Gastroesophageal sphincter (tissue), 3 donors: ENCODE measurements around the gene STARD13.

Experiments used
- EP300 ChIP-seq: sonication (generic); formaldehyde crosslinking; IDR thresholded peaks from one replicate; pipeline ENCODE4 v1.6.1; 2017; ENCODE audit warnings: antibody characterized with exemption, mild to moderate bottlenecking
- POLR2A ChIP-seq, 2 donors: fragments of 450-650 bp; IDR thresholded peaks; one replicate each; pipeline ENCODE4 v1.6.1; 2017; ENCODE audit warnings: antibody characterized with exemption in 2 of 2, mild to moderate bottlenecking in 2 of 2, moderate library complexity in 1 of 2
- POLR2AphosphoS5 ChIP-seq: sonication (generic); formaldehyde crosslinking; IDR thresholded peaks from one replicate; pipeline ENCODE4 v1.6.1; 2017; ENCODE audit warnings: antibody characterized with exemption
- TF ChIP-seq, protein P1 (sequence below), 4 experiments: fragments of 200-600 bp in 2 of 4; fragments of 450-650 bp in 2 of 4; sonication (generic) in 1 of 4; IDR thresholded peaks; one replicate each; pipeline ENCODE4 v1.5.1; 2017 to 2019; ENCODE audit warnings: antibody characterized with exemption in 4 of 4, mild to moderate bottlenecking in 2 of 4, moderate library complexity in 2 of 4

DNA sequence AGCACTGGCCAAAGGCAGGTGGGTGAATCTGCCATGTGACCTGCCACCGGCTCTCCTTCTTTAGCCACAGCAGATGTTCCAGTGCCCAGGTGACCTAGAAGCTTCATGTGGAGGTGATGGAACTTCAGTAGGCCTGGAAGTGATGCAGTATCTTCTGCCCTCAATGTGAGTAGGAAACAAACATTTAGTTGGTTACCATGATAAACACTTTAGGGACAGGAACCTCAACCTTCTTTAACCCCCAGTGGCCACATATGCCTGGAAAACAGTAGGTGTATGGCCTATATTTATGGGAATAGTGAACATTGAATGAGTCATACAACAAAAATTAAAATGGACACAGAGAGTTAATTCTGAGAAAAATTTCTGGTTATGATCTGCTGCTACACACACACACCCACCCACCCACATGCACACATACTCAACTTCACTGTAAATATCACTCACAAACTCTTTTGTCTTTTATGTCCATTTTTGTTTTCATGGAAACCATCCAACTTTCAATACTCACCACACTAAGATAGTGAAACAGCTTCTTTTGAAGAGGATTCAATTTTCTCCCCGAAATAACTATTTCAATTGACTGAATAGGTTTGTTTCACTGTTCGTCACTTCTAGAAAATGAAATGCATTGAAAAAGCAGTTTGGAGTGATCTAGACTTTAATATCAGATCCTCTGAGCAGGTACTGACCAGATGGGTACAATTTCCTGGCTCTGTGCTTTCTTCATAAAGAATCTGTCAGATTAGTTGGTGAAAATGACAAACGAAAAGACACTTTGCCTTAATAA lies 97.3 kb downstream of the STARD13 start:
- TF ChIP-seq, protein P1, sequence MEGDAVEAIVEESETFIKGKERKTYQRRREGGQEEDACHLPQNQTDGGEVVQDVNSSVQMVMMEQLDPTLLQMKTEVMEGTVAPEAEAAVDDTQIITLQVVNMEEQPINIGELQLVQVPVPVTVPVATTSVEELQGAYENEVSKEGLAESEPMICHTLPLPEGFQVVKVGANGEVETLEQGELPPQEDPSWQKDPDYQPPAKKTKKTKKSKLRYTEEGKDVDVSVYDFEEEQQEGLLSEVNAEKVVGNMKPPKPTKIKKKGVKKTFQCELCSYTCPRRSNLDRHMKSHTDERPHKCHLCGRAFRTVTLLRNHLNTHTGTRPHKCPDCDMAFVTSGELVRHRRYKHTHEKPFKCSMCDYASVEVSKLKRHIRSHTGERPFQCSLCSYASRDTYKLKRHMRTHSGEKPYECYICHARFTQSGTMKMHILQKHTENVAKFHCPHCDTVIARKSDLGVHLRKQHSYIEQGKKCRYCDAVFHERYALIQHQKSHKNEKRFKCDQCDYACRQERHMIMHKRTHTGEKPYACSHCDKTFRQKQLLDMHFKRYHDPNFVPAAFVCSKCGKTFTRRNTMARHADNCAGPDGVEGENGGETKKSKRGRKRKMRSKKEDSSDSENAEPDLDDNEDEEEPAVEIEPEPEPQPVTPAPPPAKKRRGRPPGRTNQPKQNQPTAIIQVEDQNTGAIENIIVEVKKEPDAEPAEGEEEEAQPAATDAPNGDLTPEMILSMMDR (IDR thresholded peaks at IDR 0.05) = no peak
- TF ChIP-seq EP300 (no peak), POLR2AphosphoS5 (peak; percentile 41), POLR2A (IDR thresholded peaks at IDR 0.05) (no peak)
